Stimulated activated naive CD8-positive, alpha-beta T cell treated with anti-CD3 and anti-CD28 coated beads, Interleukin-15, Interleukin-2, amounts not matched to agents 100 U/mL and 50 U/mL, for 24 hours (primary cell): Measurements from ENCODE around the gene TMEM238.

Experiments
- ATAC-seq: fragments of 150-1000 bp; cut with Tn5 transposase; one replicate; pipeline ENCODE4 v1.10.0; 2021
- DNase-seq: peaks from one replicate; pipeline ENCODE4 v3.0.0; 2021

TMEM238 gene

DNA sequence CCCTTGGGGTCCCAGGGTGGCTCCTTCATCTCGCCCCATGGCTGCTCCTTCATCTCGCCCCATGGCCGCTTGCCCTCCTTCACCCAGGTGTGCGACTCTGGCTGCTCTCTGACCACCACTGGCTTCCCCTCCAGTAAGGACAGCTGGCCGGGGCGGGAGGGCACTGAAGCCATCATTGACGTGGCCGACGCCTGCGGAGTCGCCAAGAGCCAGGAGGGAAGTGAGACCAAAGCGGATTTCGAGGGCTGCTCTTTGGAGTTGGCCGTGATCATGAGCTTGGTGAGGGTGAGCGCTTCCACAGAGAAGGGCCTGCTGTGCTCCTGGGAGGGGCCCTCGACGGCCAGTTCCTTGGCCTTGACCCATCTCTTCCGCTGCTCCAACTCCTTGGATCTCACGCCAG is 25.6 kb downstream of the TMEM238 start:
- ATAC-seq (no peak), DNase-seq (no peak)

DNA sequence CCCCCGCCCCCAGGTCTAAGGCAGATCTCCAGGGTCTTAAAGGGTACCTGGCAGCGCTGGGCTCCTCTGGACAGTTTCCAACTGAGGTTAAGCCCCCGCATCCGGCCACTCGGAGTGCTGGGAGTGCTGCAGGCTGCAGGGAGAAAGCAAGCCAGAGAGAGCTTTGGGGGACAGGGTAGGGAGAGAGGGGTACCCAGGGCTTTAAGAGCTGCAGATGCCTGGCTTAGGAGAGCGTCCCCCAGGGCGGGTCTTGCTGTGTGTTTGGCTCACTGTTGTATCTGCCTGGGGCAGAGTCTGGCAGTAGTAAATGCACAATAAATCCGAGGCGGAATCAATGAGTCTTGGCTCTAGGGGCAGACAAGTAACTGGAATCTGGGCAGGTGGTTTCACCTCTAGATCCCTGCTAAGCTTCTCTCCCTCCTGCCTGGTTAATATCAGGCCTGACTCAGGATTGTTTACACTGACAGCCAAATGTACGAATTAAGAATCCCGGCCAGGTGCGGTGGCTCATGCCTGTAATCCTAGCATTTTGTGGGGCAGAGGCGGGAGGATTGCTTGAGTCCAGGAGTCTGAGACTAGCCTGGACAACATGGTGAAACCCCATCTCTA is 28.8 kb downstream of the TMEM238 start:
- ATAC-seq (no peak), DNase-seq (no peak)

DNA sequence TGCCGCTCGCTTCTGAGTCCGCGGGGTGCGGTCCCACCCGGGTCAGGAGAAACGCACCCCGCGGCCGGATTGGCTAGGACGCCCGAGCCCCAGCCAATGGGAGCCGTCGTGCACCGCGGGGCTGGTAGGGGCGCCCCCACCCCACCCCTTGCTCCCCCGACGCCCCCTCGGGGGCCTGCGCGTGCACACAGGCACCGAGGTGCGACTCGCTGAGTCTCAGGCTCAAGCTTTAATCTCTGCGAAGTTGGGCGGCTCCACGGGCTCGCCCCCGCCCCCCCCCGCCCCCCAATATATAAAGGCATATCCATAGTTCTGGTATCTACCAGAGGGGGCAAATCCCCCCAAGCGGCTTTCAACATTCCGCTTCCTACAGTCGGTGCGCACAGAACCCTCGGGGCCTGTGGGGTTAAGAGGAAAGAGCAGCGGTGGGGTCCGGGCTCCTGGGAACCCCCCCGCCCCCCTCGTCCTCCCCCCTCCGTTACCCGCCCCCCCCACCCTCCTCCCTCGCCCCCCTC is 29.3 kb downstream of the TMEM238 start, which contains the start of gene COX6B2:
COX6B2 (minus strand) TSS at position 22 of the 515 bp plus-strand sequence. CDS start 198 bp downstream, outside the sequence.
- no peak for ATAC-seq
- DNase-seq = no peak

DNA sequence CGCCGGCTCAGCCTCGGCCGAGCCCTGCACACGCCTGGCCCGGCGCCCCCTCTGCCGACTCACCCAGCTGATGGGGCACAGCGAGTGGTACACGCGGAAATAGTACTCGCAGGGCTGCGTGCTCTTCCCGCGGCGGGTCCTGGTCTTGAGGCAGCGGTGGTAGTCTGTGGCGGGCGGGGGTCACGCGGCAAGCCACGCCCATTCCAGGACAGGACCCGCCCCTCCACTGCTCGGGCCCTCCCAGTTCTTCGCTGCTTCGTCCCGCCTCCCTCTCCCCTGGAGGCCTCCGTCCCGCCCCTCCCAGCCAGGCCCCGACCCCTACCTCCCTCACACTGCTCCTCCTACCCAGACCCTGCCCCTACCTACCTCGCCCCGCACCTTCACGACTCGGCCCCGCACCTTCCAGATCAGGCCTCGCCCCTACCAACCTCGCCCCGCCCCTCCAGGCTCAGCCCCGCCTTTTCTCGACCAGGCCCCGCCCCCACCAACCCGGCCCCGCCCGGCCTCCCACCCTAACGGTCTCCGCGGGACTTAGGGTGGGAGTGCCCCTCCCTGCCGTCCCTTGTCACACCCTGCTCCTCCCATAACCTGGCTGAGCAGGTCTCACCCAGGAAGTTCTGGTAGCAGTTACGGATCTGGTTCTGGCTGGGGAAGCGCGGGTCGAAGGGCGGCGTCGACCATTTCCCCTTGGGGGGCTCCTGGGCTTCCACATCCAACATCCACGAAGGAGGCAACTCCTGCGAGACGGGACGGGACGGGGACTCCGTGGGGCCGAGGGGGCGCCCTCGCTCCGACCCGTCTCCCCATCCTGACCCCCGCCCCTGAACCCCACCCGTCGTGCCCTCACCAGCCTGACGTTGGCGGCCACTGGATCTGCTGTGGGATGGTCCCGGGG is 30.0 kb downstream of the TMEM238 start:
- DNase-seq = peak; percentile 77

DNA sequence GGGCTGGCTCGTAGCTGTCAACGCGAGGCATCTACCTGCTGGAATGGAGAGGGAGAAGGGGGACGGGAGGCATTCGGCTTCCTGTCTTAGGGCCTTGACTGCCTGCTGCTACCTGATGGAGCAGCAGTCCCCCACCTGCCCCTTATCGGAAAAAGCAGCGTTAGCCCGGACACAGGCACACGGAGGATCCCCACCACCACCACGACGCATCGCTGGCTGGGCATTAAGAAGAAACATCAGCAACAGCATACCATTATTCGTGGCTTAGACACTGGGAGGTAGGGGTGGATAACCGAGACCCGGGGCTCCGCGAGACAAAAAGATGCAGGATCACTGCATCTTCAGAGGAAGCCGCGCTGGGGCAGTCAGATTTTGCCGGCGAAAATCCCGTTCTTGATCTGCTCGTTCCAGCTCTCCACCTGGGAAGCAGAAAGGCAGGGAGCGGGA is 30.7 kb downstream of the TMEM238 start:
- DNase-seq (no peak), ATAC-seq (no peak)

More for the DNA sequence above, 30.0 kb downstream of the TMEM238 start:
- ATAC-seq = peak; percentile 82

DNA sequence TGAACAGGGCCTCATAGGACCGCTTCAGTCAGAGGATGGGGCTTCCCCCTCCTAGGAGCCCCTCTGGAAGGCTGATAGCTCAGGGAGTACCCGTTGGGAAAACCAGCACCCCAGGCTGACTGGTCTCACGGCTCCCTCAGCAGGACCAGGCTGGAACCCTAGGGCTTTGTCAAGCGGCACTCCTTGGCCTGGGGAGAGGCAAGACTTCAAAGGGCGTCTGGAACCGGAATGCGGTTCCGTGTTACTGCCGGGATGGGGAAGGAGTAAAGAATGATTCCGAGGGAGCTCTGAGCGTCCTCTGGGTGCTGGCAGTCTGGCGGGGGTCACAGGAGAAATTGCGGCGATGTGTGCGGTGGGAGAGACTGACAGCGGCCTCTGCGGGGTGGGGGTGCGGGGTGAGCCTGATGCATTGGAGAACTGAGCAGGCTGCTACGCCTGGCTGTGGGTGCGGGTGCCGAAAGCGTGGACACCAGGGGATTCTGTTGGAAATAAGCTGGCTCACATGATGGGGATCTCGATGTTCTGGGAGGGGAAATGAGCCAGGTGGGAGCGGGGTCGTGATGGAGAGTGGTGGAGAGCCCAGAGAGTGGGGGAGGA is 31.4 kb downstream of the TMEM238 start:
- ATAC-seq = no peak

DNA sequence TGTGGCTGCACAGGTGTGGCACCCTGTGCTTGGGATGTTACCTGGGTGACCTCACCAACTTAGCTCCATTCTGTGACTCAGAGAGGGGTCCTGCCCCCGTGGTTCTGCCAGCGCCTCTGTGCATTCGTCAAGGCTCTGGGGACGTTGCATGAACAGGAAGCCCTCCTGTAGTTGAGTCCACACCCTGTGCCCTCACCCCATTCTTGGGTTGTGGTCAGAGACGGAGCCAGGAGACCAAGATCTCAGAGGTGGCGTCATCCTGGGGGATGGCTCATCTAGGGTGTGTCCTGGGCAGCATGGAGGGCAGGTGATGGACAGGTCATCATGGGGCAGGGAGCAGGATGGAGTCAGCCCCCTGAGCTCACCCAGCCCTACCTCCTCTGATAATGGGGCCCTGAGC is 32.1 kb downstream of the TMEM238 start:
- ATAC-seq = no peak
- DNase-seq = no peak

More for the DNA sequence above, 31.4 kb downstream of the TMEM238 start:
- DNase-seq = no peak

DNA sequence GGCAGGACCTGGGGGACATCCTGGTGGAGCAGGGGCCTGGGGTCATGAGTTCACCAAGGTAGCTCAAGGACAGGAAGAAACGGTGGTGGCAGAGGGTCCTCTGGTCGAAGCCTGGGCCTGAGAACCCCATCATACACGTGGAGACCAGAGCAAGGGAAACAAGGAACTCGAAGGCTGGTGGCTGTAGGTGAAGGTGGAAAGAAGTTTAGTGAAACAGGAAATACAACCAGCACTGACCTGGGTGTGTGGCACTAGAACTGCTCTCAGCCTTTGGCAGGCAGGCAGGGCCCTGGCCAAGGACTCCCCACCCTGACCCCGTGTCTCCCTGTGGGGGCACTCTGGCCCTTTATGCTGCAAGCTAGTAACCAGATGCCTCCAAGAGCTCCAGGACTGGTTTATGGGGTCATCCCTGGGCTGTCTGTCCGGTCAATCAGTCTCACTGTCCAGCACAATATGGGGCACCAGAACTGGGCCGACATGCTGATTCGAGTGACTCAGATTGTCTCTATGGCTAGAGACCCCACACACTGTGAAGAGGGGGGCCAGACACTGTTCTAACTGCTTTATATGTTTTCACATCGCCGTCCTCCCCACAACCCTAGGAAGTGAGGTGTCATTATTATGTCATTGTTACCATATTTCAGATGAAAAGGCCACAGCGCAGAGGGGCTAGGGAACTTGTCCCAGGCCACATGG is 33.3 kb downstream of the TMEM238 start:
- no peak for ATAC-seq
- DNase-seq = no peak

DNA sequence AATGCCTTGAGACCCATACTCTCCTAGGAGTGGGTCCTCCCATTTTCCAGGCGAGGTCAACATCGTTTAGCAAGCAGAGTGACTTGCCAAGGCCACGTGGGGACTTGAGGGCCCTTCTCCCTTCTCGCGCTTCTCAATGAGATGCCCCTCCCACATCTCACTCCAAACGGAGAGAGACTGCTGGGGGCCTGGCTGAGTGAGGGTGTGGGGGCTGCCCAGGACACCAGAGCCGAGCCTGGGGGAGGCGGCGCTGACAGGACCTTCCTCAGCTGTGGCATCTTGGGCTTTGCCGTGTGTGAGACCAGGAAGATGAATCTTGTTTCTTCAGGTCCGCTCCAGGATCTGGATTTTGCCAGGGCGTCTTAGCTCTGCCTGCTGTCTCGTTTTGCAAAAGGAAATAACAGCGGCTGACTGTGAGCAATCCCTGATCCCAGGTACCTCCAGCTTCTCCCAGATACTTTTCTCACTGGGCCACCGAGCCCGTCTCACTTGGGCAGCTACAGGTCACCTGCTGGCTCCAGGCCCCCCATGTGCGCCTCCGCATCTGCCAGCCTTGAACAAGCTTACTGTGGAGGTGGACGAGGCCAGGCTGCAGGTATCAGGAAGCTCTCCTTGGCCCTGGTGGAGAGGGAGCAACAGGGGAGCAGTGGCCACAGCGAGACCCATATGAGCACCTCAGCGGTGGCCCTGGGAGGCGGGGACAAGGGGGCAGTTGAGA is 35.6 kb downstream of the TMEM238 start:
- DNase-seq (no peak), ATAC-seq (no peak)

DNA sequence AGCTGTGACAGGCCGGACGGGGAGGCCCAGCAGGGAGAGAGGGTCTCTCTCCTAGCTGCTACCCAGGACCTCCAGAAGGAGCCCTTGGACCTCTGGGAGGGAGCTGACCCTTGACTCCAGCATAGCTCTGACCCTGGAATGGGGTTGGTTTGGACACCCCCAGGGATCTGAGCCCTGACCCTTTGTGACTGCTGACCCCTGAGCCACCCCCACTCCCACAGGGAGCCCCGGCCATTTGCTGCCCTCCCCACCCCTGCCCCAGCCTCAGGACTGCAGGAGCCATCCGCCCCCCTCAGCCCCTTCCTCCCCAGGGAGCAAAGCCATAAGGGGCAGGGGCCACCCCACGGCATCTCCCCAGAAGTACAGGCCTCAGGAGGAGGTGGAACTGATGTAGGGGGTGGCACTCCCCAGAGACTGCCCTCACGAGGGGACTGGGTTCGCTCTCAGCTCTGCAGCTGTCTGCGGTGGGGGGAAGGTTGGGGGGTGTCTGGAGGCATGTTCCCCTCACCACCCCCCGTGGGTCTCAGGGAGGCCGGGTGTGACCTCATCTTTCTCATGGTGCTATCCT is 36.6 kb downstream of the TMEM238 start:
- DNase-seq (no peak), ATAC-seq (no peak)

DNA sequence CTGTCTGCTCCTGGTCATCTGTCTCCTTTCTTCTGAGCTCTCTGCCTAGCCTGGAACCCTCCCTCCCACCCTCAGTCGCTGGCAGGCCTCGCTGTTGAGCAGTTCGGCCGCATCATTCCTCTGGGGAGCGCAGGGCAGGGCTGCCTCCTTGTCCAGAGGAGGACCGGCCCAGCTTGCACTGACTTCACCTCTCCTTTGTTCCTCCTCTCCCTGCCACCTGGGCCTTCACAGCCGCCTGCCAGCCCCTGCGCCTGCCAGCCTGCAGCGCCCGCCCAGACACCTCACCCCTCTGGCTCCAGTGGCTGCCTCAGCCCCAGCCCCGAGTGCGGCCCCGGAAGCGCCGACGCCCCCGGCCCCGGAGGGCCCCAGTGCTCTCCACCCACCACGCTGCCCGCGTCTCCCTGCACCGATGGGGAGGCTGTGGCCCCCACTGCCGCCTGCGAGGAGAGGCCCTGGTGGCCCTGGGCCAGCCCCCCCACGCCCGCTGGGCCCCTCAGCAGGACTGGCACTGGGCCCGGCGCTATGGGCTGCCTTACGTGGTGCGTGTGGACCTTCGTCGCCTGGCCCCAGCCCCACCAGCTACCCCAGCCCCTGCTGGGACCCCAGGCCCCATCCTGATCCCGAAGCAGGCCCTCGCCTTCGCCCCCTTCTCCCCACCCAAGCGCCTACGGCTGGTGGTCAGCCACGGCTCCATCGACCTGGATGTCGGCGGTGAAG is 37.2 kb downstream of the TMEM238 start:
- DNase-seq (no peak), ATAC-seq (no peak)

DNA sequence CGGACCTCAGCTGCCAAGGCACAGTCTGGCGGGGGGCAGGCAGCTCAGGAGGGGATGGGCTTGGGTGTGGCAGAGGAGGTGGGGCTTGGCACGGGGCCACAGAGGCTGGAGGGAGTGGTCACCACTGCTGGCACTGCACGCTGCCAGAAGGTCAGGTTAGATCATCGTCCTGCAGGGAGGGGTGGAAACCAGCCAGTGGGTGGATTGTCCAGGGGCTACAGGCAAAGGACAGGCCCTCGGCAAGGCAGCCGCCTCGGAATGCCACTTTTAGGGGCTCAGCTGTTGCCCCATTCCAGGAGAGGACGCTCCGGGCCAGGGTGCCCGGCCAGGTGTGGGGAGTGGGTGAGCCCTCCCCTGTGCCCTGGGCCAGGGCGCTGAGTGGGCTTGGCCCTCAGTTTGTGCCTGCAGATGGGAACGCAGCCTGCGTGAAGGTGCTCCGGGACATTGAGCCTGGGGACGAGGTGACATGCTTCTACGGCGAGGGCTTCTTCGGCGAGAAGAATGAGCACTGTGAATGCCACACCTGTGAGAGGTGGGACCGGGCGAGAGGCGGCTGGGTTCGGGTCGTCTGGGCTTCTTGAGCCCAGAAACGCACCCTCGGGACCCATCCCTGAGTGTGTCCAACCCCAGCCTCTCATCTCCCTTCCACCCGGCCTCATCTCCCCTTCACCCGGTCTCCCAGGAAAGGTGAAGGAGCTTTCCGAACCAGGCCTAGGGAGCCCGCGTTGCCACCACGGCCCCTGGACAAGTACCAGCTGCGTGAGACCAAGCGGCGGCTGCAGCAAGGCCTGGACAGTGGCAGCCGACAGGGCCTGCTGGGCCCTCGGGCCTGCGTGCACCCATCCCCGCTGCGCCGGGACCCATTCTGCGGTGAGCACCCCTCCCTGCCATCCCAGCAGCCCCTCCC is 38.0 kb downstream of the TMEM238 start:
- DNase-seq (no peak), ATAC-seq (no peak)

DNA sequence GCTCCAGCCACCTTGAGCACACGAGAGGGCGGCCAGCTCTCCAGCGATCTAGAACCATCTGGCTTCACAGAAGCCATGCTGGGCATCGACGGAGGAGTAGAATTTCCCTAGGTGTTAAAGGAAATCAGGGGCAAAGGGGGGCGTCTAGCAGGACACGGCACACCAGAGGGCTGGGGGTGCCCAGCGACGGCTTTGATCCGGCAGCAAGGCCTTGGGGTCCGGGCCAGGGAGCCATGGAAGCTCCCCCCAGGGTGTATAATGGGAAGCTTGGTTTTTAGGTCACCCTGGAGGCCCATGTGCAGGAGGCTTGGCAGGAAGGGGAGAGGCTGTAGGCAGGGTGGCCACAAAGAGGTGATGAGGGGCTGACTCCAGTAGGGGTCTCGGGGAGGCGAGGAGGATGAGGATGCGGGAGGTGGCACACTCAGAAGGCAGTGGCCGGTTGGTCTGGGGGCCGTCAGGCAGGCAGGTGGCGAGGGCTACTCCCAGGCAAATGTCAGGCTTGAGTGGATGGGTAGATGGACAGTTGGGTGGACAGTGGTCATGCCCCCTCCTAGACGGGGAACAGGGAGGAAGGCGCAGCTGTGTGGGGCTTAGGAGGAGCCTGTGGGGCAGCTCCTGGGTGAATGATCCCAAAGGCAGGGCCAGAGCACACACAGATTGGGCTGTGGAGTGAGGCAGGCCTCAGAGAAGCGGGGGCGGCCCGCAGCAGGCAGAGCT is 38.8 kb downstream of the TMEM238 start:
- ATAC-seq (no peak), DNase-seq (no peak)

DNA sequence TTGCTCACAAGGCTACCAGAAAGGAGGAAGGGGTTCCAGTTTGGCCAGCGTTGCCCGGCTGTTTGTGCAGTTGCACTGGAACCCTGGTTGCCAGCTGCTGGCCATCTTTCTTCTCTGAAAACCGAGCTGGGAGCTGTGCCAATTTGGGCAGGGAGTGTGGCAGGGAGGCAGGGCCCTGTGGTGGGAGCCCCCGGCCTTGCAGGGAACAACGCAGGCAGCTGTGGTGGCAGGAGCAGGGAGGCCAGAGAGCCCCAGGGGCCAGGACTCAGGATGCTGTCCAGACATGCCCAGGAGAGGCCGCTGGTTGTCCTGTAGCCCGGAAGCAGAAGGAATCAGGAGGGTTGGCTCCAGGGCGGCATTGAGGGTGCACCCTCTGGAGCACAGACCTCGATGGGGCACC is 39.6 kb downstream of the TMEM238 start:
- no peak for ATAC-seq
- DNase-seq = no peak

DNA sequence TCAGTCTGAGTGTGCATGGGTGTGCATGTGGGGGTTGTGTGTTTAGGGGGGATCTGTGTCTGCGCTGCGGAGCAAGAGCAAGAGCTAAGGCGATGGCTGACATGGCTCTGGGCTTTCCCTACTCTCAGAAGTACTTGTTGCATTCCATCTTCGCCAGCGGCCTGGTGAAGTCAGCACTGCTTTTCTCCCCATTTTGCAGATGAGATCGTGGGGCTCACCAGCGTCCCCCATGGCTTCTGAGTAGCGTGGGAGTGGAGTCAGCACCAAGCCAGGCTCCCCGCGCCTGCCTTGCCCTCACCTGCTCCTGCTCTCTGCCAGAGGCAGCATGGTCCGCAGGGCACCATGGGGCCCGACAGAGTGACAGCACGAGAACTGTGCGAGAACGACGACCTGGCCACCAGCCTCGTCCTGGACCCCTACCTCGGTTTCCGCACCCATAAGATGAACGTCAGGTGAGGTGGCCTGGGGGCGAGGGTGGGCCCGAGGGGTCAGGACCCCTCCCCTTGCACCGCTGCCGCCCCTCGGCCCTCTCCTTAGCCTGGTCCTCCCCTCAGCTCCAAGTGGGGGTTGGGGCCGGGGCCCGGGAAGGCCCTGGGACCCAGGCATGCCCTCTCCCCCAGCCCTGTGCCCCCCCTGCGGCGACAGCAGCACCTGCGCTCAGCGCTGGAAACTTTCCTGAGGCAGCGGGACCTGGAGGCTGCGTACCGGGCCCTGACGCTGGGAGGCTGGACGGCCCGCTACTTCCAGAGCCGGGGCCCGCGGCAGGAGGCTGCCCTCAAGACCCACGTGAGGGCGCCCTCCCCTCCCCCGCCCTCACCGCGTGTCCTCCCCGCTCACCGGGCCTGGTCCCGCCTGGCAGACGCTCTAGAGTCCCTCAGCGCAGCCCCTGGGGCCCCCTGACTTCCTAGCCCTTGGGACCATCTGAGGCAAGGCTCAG is 42.2 kb downstream of the TMEM238 start:
- DNase-seq (no peak), ATAC-seq (no peak)

DNA sequence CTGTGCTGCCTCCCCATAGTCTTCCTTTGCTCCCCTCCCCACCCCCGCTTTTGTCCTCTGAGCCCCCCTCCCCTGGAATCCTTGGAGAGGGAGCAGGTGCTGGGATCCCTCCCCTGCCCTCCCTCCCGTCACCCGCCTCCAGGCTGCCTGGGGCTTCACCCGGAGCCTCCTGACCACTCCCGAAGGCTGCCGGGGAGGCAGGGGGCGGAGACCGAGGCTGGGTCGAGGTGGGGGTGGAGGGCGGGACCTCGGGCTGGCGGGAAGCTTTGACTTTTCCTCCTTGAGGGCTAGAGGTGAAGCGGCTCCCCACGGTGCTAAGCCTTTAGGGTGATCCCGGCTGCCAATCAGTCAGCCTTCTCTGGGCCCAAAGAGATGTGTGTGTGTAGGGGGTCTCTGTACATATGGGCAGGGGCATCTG is 42.9 kb downstream of the TMEM238 start:
- DNase-seq = peak; percentile 85
- ATAC-seq = peak; percentile 3

DNA sequence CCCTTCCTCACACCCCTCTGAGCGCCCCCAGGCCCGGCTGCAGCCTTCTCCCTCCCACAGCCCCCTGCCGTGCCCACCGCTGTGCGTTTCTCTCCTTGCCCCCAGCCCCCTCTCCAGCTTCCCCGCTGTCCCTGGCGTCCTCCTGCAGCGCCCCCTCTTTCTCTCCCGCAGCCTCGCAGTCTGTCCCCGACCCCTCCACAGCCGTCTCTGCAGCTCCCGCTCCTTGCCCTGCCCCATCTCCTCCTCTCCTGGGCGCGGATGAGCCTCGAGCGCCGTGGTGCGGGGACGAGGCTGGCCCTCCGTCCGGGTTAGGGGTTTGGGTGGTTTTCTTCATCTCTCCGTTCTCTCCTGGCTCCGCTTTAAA is 43.3 kb downstream of the TMEM238 start:
- ATAC-seq (no peak), DNase-seq (peak; percentile 48)
